H54 (cell line): Measurements from ENCODE around the gene RBP3.
"Not testable (repeated sequence)": the region's sequence is repeated elsewhere in the genome, so short reads cannot be mapped to it uniquely, and the experiment has no call there.

Source experiments
- DNase-seq: peaks from one replicate; pipeline ENCODE4 v3.0.0; 2011; ENCODE audit warnings: low spot score, mixed read lengths; ENCODE audit not compliant: insufficient read length
- FAIRE-seq: peaks from 3 replicates; lab custom pipeline; 2011; peaks lifted over from hg19 to GRCh38; lab: Jason Lieb, UNC
- POLR2A ChIP-seq: IDR thresholded peaks from 2 replicates; pipeline ENCODE4 v1.6.1; 2011; ENCODE audit warnings: low read depth, mild to moderate bottlenecking, low read length

The RBP3 gene

DNA sequence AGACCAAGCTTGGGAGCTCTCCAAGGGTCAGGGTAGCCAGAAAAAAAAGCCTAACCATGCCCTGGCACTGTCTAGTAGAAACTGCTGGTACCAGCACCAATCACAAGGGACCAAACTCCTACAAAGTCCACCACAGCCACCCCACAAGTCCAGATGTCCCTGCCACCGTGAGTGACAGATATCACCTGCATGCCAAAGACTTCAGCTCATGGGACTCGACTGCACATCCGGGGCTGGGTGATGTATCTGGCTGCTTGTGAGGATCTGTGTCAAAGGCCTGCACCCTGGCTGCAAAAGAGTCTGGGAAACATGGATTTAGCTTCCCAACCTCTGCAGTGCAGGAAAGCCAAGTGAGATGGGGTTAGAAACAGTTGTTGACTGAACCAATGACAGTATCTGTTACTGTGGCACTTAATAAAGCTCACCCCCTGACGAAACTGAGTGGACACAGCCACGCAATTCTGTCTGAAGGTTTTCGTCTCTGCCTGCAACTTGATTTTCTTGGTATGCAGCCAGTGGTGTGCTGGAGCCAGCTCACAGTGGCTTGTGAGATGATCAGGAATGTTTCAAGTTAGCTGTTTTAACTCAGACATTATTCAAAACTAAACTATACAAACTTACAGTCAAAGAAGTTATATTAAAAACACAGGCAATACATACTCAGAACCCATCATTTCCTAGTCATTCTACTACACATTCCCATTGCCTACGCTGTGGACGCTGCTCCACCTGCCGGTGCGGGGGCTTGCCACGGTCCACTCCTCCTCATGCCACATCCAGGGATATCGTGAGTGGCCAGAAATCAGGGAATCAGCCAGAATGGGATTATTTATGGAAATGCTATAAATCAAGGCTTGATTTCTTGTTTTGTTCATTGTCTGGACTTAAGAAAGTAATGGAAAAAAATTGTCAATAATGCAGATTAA lies 26.7 kb downstream of the RBP3 start:
- no peak for TF ChIP-seq POLR2A
- DNase-seq (no peak), FAIRE-seq (no peak)

- FAIRE-seq (no peak), DNase-seq (no peak)
- no peak for TF ChIP-seq POLR2A
Observed at GRCh38 chr10:47376522-47377220, 28.5 kb downstream of the RBP3 start.

- DNase-seq, result no peak
- no peak for TF ChIP-seq POLR2A
- FAIRE-seq, result no peak
Observed at GRCh38 chr10:47378183-47378510, 30.0 kb downstream of the RBP3 start.

- TF ChIP-seq POLR2A, result no peak
Observed at GRCh38 chr10:47378606-47379444, 30.7 kb downstream of the RBP3 start.

GRCh38 chr10:47379445-47379785 lies 31.3 kb downstream of the RBP3 start:
- no peak for TF ChIP-seq POLR2A
- no peak for DNase-seq
- FAIRE-seq, result no peak

More at GRCh38 chr10:47378606-47379444, 30.7 kb downstream of the RBP3 start:
- no peak for FAIRE-seq
- no peak for DNase-seq

- no peak for FAIRE-seq
- no peak for DNase-seq
- TF ChIP-seq POLR2A, result no peak
Observed at GRCh38 chr10:47379901-47380300, 31.7 kb downstream of the RBP3 start.

GRCh38 chr10:47380341-47381102 lies 32.4 kb downstream of the RBP3 start:
- no peak for FAIRE-seq
- no peak for DNase-seq
- no peak for TF ChIP-seq POLR2A

DNA sequence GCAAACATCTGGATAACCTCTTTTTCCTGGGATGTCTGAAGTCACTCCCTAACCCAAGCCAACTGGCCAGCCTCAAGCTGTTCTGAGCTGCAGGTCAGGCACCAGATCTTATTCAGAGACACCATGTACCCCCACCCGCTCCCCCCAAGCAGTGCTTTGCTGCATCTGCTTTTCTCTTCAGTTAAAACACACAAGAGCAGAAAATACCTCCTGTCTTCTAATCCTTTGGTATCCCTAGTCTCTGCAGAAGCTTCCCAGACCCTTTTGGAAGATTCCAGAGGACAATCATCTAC lies 32.9 kb downstream of the RBP3 start:
- no peak for TF ChIP-seq POLR2A
- DNase-seq (no peak), FAIRE-seq (no peak)

DNA sequence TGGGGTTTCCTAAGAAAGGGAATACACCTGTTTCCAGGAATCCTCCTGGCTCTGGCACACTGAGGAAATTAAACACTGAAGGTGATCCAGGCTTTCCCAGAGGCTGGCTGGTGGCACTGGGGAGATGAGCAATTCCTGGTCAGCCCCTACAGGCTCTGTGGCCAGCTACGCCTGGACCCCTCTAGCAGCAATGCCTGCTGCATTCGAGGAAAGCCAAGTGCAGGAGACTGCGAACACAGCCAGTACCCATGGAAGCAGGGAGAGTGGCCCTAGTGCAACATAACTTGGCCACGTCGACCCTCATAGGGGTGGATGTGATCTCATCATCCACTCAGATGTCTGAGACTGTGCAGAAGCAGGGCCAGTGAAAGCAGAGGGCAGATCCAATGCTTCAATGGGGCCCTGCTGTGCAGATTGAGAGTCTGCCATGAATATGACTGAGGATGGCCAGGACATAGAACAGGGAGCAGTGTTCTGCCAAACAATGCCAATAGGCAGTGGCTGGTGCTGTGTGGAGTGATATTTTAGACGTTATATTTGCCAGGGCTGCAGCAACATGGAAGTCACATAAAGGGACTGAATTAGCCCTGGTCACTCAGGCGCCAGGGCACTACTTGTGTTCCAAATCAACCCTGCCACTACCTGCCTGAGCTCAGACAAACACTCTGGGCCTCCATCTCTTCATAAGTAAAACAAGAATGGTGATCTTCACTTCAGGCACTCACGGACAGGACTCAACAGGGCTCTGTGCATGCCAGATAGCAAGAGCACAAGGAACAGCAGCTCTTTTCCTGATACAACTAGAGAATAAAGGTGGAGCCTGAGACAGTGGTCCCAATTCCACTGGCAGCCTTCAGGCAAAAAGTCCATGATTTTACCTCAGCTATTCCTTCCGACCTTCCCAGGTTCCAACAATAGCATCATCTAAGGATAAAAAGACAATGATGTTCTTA lies 33.5 kb downstream of the RBP3 start:
- no peak for DNase-seq
- TF ChIP-seq POLR2A, result no peak
- FAIRE-seq, result no peak

DNA sequence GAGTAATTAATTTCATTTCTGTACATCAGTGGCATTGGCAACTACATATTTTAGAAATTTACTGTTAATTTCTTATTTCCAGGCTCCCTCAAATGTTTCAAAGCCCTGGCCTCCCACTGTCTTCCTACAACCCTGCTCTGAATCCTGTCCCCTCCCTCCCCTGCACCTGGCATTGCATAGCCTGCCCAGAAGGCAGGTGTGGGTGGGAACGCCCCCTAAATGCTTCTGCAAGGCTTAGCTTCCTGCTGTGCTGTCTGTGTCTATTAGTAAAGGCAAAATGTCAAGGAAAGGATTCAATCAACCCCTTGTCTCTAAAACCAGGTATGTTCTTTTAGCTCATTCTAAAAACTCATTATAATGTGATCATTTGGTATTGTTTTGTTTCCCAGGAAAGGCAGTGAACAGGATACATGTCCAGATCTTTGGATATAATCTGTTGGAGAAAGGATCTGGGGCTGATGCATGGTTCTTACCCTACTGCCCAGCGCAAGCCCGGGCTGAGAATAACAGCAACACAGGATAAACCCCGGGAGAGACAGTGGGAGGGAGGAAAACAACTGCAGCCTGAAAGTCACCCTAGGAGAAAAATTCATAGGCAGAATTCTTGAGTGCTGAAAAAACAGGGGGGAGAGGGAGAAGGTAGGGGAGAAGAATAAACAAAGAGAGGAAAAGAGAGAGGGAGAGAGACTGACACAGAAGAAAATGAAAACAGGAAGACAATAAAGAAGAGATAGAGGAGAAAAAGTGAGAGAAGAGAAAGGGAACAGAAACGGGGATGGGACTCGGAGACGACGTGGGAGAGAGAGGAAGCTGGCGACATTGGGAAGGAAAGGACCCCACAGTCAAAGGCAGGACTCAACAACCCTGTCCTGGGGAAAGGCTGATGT lies 35.3 kb downstream of the RBP3 start:
- no peak for DNase-seq
- TF ChIP-seq POLR2A, result no peak
- no peak for FAIRE-seq

DNA sequence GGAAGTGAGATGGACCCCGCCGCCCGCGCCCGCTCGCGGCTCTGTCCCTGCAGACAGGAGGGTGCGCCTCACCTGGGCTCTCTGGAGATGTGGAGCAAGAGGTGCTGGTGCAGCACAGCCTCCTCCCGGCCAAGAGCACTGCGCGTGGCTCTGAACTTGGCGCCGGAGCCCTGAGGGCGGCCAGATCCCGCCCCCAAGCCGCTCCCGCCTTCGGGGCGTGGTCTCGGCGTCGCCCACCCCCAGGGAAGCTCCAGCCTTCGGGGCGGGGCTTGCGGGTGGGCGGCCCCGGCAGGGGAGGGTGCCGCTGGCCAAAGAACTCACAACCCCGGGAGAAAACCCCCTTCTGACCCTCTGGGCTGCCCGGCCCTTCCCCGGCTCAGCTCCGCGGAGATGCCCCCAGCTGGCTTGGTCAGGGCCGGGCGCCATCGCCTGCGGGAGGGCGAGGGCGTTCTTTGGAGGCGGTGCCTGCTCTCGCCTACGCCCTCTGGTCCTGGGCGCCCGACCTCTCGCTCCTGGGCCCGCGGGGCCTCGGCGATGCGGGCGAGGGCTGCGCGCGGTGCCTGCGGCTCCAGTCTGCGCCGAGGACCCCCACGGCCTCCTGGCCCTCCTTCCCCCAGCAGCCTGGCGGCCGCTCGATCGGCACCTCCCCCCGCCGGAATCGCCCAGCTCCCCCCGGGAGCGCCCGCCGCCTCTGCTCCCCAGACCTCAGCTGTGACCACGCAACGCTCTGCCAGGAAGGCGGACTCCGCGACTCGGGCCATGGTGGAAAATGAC lies 36.2 kb downstream of the RBP3 start, which contains the start of gene ZNF488:
TSS of gene ZNF488 (minus strand) at position 146 of the 774 bp plus-strand sequence. CDS start 15,464 bp downstream, outside the sequence.
- DNase-seq, result peak; percentile 92
- TF ChIP-seq POLR2A, result peak; percentile 89
- no peak for FAIRE-seq

DNA sequence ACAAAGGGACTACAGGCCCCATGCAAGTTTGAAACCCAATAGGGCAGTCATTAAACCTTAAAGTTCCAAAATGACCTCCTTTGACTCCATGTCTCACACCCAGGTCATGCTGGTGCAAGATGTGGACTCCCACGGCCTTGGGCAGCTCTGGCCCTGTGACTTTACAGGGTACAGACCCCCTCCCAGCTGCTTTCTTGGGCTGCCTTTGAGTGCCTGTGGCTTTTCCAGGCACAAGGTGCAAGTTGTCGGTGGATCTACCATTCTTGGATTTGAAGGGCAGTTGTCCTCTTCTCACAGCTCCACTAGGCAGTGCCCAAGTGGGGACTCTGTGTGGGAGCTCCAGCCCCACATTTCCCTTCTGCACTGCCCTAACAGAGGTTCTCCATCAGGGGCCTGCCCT lies 37.9 kb downstream of the RBP3 start:
- DNase-seq, FAIRE-seq: not testable (repeated sequence)
